ENCODE data around the gene NFX1.

The NFX1 gene

GRCh38 chr9:33264473-33265177 lies 25.7 kb upstream of the NFX1 start, which contains the start of the genes BAG1 and CHMP5:
TSS of gene BAG1 (minus strand) at chr9:33264708.
TSS of gene CHMP5 (plus strand) at chr9:33265049. CDS start at chr9:33265079, 30 bp downstream.
- peak; percentile 96 to 100 (median 100) for DNase-seq

GRCh38 chr9:33265211-33265865 lies 25.0 kb upstream of the NFX1 start:
- DNase-seq = peak in 2 of 42 donors; percentile 8 to 16
- intact Hi-C loops (cut with DNase I) = loop anchor here (2.0 kb wide), 1 partner anchor 25 kb away; the partner anchor contains the start of gene NFX1

More at GRCh38 chr9:33264473-33265177, 25.7 kb upstream of the NFX1 start, which contains the start of the genes BAG1 and CHMP5:
- intact Hi-C loops (cut with DNase I) = loop anchor here (2.0 kb wide), 1 partner anchor 26 kb away; the partner anchor contains the start of gene NFX1

- DNase-seq = no peak
- intact Hi-C loops (cut with DNase I) = no loop called here
These were observed 23.1 kb upstream of the NFX1 start for GRCh38 chr9:33267151-33267767.

GRCh38 chr9:33270146-33270545 lies 20.2 kb upstream of the NFX1 start:
- DNase-seq = no peak
- intact Hi-C loops (cut with DNase I) = loop anchor here (10.0 kb wide), 1 partner anchor 195 kb away; no protein-coding TSS in a partner anchor

- intact Hi-C loops (cut with DNase I) = loop anchor here (10.0 kb wide), 1 partner anchor 193 kb away; no protein-coding TSS in a partner anchor
- DNase-seq = no peak
These were observed 18.3 kb upstream of the NFX1 start for GRCh38 chr9:33272061-33272460.

GRCh38 chr9:33273266-33273971 lies 16.9 kb upstream of the NFX1 start:
- intact Hi-C loops (cut with DNase I) = loop anchor here (10.0 kb wide), 1 partner anchor 191 kb away; no protein-coding TSS in a partner anchor
- DNase-seq = no peak

- no peak for DNase-seq
- intact Hi-C loops (cut with DNase I) = loop anchor here (10.0 kb wide), 1 partner anchor 191 kb away; no protein-coding TSS in a partner anchor
These were observed 16.4 kb upstream of the NFX1 start for GRCh38 chr9:33273972-33274328.

- DNase-seq = no peak
- intact Hi-C loops (cut with DNase I) = loop anchor here (10.0 kb wide), 1 partner anchor 187 kb away; no protein-coding TSS in a partner anchor
These were observed 12.8 kb upstream of the NFX1 start for GRCh38 chr9:33277484-33277883.

GRCh38 chr9:33285502-33285901 lies 4.8 kb upstream of the NFX1 start:
- no peak for DNase-seq
- intact Hi-C loops (cut with DNase I) = no loop called here

- peak in 26 of 42 donors; percentile 14 to 82 (median 57) for DNase-seq
- intact Hi-C loops (cut with DNase I) = no loop called here
These were observed 3.2 kb upstream of the NFX1 start for GRCh38 chr9:33287087-33287490.

GRCh38 chr9:33288235-33288634 lies 2.1 kb upstream of the NFX1 start:
- DNase-seq = no peak
- intact Hi-C loops (cut with DNase I) = no loop called here

- intact Hi-C loops (cut with DNase I) = no loop called here
- DNase-seq = peak in 1 of 42 donors; percentile 17
These were observed 1.4 kb upstream of the NFX1 start for GRCh38 chr9:33288828-33289483.

- DNase-seq = peak in 27 of 42 donors; percentile 8 to 58 (median 34)
- intact Hi-C loops (cut with DNase I) = no loop called here
These were observed 820 bp upstream of the NFX1 start for GRCh38 chr9:33289496-33289895.

GRCh38 chr9:33289936-33290246 lies 425 bp upstream of the NFX1 start:
- no peak for DNase-seq
- intact Hi-C loops (cut with DNase I) = loop anchor here (2.0 to 10.0 kb wide), 2 partner anchors 25 to 185 kb away; partner anchors contain the start of genes BAG1, CHMP5 and NOL6

- intact Hi-C loops (cut with DNase I) = loop anchor here (2.0 to 10.0 kb wide), 2 partner anchors 26 to 184 kb away; partner anchors contain the start of genes BAG1, CHMP5 and NOL6
These were observed 698 bp downstream of the NFX1 start for GRCh38 chr9:33291031-33291397.

GRCh38 chr9:33291901-33292300 lies 1.6 kb downstream of the NFX1 start:
- intact Hi-C loops (cut with DNase I) = loop anchor here (2.0 to 10.0 kb wide), 2 partner anchors 27 to 183 kb away; partner anchors contain the start of genes BAG1, CHMP5 and NOL6

More at GRCh38 chr9:33291031-33291397, 698 bp downstream of the NFX1 start:
- peak in 3 of 42 donors; percentile 81 to 94 (median 86) for DNase-seq

GRCh38 chr9:33293782-33294181 lies 3.5 kb downstream of the NFX1 start:
- intact Hi-C loops (cut with DNase I) = loop anchor here (10.0 kb wide), 1 partner anchor 181 kb away; the partner anchor contains the start of gene NOL6
- DNase-seq = no peak

More at GRCh38 chr9:33291901-33292300, 1.6 kb downstream of the NFX1 start:
- DNase-seq = no peak

Measured in head of caudate nucleus (tissue), 42 donors.